IMR-90 (cell line): Measurements from ENCODE around the gene RAB18. TPM values are rescaled to one million over a fixed set of nuclear protein-coding genes. Genes with fewer than 3 reads are reported as not detected.

Source experiments
- ATAC-seq: fragments of 200-7000 bp; cut with Tn5 transposase; 2 replicates; pipeline ENCODE4 v1.9.1; 2020; ENCODE audit warnings: low read depth, mild to moderate bottlenecking, moderate library complexity
- BruUV-seq: library from RNA; stranded (reverse); fragments of 400-500 nt; replicated peaks from 2 replicates; lab custom pipeline; 2021; lab: Mats Ljungman, UMichigan
- CTCF ChIA-PET: fragments of 300-600 bp; formaldehyde crosslinking; extraction: SDS; loops from one replicate; lab custom pipeline; 2021; ENCODE audit warnings: antibody characterized with exemption; lab: Yijun Ruan, JAX
- POLR2A ChIA-PET: fragments of 300-600 bp; sonication (Branson Sonifier 250); formaldehyde crosslinking; loops from one replicate; lab custom pipeline; 2022; ENCODE audit warnings: antibody characterized with exemption; ENCODE audit not compliant: unreplicated experiment; lab: Charles Lee
- DNase-seq: peaks from one replicate; pipeline ENCODE4 v3.0.0; 2013
- H2AFZ ChIP-seq: replicated peaks from 2 replicates; pipeline ENCODE3; 2013; ENCODE audit warnings: low read length, mild to moderate bottlenecking; ENCODE audit not compliant: poor library complexity
- H2AK5ac ChIP-seq: 2 replicates; pipeline ENCODE4 v1.6.1; 2013; ENCODE audit warnings: low read depth, low read length, inconsistent platforms
- H2AK9ac ChIP-seq: replicated peaks from 2 replicates; pipeline ENCODE3; 2013; ENCODE audit warnings: mild to moderate bottlenecking, low read depth, low read length, moderate library complexity; ENCODE audit not compliant: poor library complexity
- H2BK120ac ChIP-seq: 2 replicates; pipeline ENCODE4 v1.6.1; 2013; ENCODE audit warnings: low read depth, low read length, inconsistent platforms
- H2BK15ac ChIP-seq: 3 replicates; pipeline ENCODE4 v1.6.1; 2013; ENCODE audit warnings: low read depth, low read length, inconsistent platforms
- H2BK20ac ChIP-seq: 2 replicates; pipeline ENCODE4 v1.6.1; 2013; ENCODE audit warnings: low read depth, mild to moderate bottlenecking, inconsistent platforms, low read length, moderate library complexity
- H2BK5ac ChIP-seq: 2 replicates; pipeline ENCODE4 v1.6.1; 2013; ENCODE audit warnings: mild to moderate bottlenecking, low read depth, low read length, inconsistent platforms; ENCODE audit not compliant: poor library complexity, severe bottlenecking
- H3K14ac ChIP-seq: replicated peaks from 2 replicates; pipeline ENCODE4 v1.6.1; 2013; ENCODE audit warnings: low read depth, low read length, inconsistent platforms
- H3K18ac ChIP-seq: 2 replicates; pipeline ENCODE4 v1.6.1; 2013; ENCODE audit warnings: low read depth, low read length, control low read depth
- H3K23ac ChIP-seq: 2 replicates; pipeline ENCODE4 v1.6.1; 2013; ENCODE audit warnings: low read depth, low read length, inconsistent platforms
- H3K27ac ChIP-seq: 2 replicates; pipeline ENCODE4 v1.5.1; 2013; ENCODE audit warnings: mild to moderate bottlenecking, control low read depth, low read length; ENCODE audit not compliant: insufficient read depth
- H3K27me3 ChIP-seq: 2 replicates; pipeline ENCODE4 v1.6.1; 2013; ENCODE audit warnings: low read length; ENCODE audit not compliant: control insufficient read depth, insufficient read depth
- H3K36me3 ChIP-seq: 2 replicates; pipeline ENCODE4 v1.6.1; 2013; ENCODE audit warnings: low read length, mixed read lengths; ENCODE audit not compliant: control insufficient read depth, insufficient read depth
- H3K4ac ChIP-seq: 2 replicates; pipeline ENCODE4 v1.6.1; 2013; ENCODE audit warnings: low read depth, low read length, inconsistent platforms
- H3K4me1 ChIP-seq: 2 replicates; pipeline ENCODE4 v1.6.1; 2013; ENCODE audit warnings: low read length, mixed read lengths; ENCODE audit not compliant: control insufficient read depth, insufficient read depth
- H3K4me2 ChIP-seq: 2 replicates; pipeline ENCODE4 v1.6.1; 2013; ENCODE audit warnings: low read depth, mild to moderate bottlenecking, control low read depth, low read length, moderate library complexity
- H3K4me3 ChIP-seq: 2 replicates; pipeline ENCODE4 v1.5.1; 2013; ENCODE audit warnings: low read depth, mild to moderate bottlenecking, control low read depth, low read length, moderate library complexity; ENCODE audit not compliant: insufficient read depth
- H3K56ac ChIP-seq: 2 replicates; pipeline ENCODE4 v1.6.1; 2013; ENCODE audit warnings: low read length, inconsistent platforms; ENCODE audit not compliant: insufficient read depth; ENCODE audit errors: extremely low read depth
- H3K79me1 ChIP-seq, 2 experiments: 2 replicates each; pipeline ENCODE4 v1.6.1; 2013; ENCODE audit warnings: low read length in 2 of 2, inconsistent platforms in 1 of 2, low read depth in 1 of 2
- H3K9ac ChIP-seq: 2 replicates; pipeline ENCODE4 v1.6.1; 2013; ENCODE audit warnings: low read depth, low read length, control low read depth
- H3K9me1 ChIP-seq: 2 replicates; pipeline ENCODE4 v1.6.1; 2013; ENCODE audit warnings: low read length, inconsistent platforms; ENCODE audit not compliant: insufficient read depth
- H3K9me3 ChIP-seq: 2 replicates; pipeline ENCODE4 v1.6.1; 2013; ENCODE audit warnings: low read length; ENCODE audit not compliant: control insufficient read depth, insufficient read depth
- H4K20me1 ChIP-seq: 2 replicates; pipeline ENCODE4 v1.6.1; 2013; ENCODE audit warnings: low read length, inconsistent platforms; ENCODE audit not compliant: insufficient read depth
- H4K5ac ChIP-seq: 2 replicates; pipeline ENCODE4 v1.6.1; 2013; ENCODE audit warnings: mild to moderate bottlenecking, low read depth, low read length, control low read depth
- H4K8ac ChIP-seq, 2 experiments: 2 replicates each; pipeline ENCODE4 v1.6.1; 2013; ENCODE audit warnings: low read depth in 2 of 2, low read length in 2 of 2, control low read depth in 1 of 2, inconsistent platforms in 1 of 2
- H4K91ac ChIP-seq: 2 replicates; pipeline ENCODE4 v1.6.1; 2013; ENCODE audit warnings: low read depth, low read length, inconsistent platforms; ENCODE audit not compliant: insufficient read depth
- BHLHE40 ChIP-seq: fragments of 150-350 bp; IDR thresholded peaks from 2 replicates; pipeline ENCODE4 v1.6.1; 2016; ENCODE audit warnings: mild to moderate bottlenecking, low read depth, low read length
- CEBPB ChIP-seq: IDR thresholded peaks from 2 replicates; pipeline ENCODE4 v1.6.1; 2012; ENCODE audit warnings: low read depth, low read length, improper control_type of control experiment
- FOS ChIP-seq: fragments of 150-350 bp; IDR thresholded peaks from 2 replicates; pipeline ENCODE4 v1.6.1; 2016; ENCODE audit warnings: low read depth, low read length
- MAFK ChIP-seq: IDR thresholded peaks from 2 replicates; pipeline ENCODE4 v1.6.1; 2012; ENCODE audit warnings: low read depth, low read length, improper control_type of control experiment
- MAZ ChIP-seq: IDR thresholded peaks from 2 replicates; pipeline ENCODE4 v1.6.1; 2012; ENCODE audit warnings: low read depth, mild to moderate bottlenecking, low read length, improper control_type of control experiment, moderate library complexity, borderline replicate concordance
- MXI1 ChIP-seq: IDR thresholded peaks from 2 replicates; pipeline ENCODE4 v1.6.1; 2012; ENCODE audit warnings: low read depth, mild to moderate bottlenecking, low read length, moderate library complexity, borderline replicate concordance
- NFE2L2 ChIP-seq: fragments of 150-350 bp; IDR thresholded peaks from 2 replicates; pipeline ENCODE4 v1.6.1; 2016; ENCODE audit warnings: low read depth, mild to moderate bottlenecking, low read length
- RCOR1 ChIP-seq: IDR thresholded peaks from 2 replicates; pipeline ENCODE4 v1.6.1; 2012; ENCODE audit warnings: mild to moderate bottlenecking, low read length, improper control_type of control experiment; ENCODE audit not compliant: insufficient replicate concordance
- RFX5 ChIP-seq: IDR thresholded peaks from 2 replicates; pipeline ENCODE4 v1.8.0; 2012; ENCODE audit warnings: low read depth, mild to moderate bottlenecking, low read length, moderate library complexity
- SMC3 ChIP-seq: fragments of 150-350 bp; IDR thresholded peaks from 2 replicates; pipeline ENCODE4 v1.6.1; 2016; ENCODE audit warnings: low read depth, mild to moderate bottlenecking, antibody characterized with exemption, low read length, moderate library complexity
- dilution Hi-C: fragments of 300-500 bp; cut with HindIII; formaldehyde crosslinking; loops from one replicate; pipeline ENCODE4 v1.14.3; 2018; ENCODE audit warnings: low sequenced_read_pairs; ENCODE audit not compliant: unreplicated experiment
- in situ Hi-C: fragments of 300-500 bp; cut with MboI; formaldehyde crosslinking; loops from 3 replicates; pipeline ENCODE4 v1.14.3; 2019; ENCODE audit warnings: low sequenced_read_pairs, inconsistent platforms, mixed read lengths
- intact Hi-C: fragments of 100-400 bp; cut with micrococcal nuclease; formaldehyde crosslinking; loops from 2 replicates; pipeline ENCODE4 v1.10.0; 2022
- polyA plus RNA-seq, 3 experiments: library from polyadenylated mRNA; depleted of rRNA; stranded (reverse); fragments of >200 nt; gene quantifications; 2 replicates each; pipeline ENCODE4 v1.2.3, GENCODE V29; 2012; ENCODE audit warnings: low replicate concordance in 1 of 3
- total RNA-seq: library from RNA; depleted of rRNA; stranded (reverse); fragments of >200 nt; gene quantifications from 2 replicates; pipeline ENCODE4 v1.2.3, GENCODE V29; 2012
- TF ChIP-seq, protein P1 (sequence below): fragments of 150-350 bp; IDR thresholded peaks from 2 replicates; pipeline ENCODE4 v1.6.1; 2016; ENCODE audit warnings: low read depth, mild to moderate bottlenecking, low read length, moderate library complexity, borderline replicate concordance
- TF ChIP-seq, protein P2 (sequence below): fragments of 150-350 bp; IDR thresholded peaks from 2 replicates; pipeline ENCODE4 v1.6.1; 2017; ENCODE audit warnings: mild to moderate bottlenecking, antibody characterized with exemption, low read length, low read depth
- TF ChIP-seq, protein P3 (sequence below): conservative IDR thresholded peaks from 2 replicates; pipeline ENCODE4 v1.5.1; 2012; ENCODE audit warnings: mild to moderate bottlenecking, low read depth, low read length, improper control_type of control experiment

The RAB18 gene
- total and polyA plus RNA-seq, 2 of the 4 experiments (the other 2 are of a cell fraction) = 17.6 to 38.8 TPM

DNA sequence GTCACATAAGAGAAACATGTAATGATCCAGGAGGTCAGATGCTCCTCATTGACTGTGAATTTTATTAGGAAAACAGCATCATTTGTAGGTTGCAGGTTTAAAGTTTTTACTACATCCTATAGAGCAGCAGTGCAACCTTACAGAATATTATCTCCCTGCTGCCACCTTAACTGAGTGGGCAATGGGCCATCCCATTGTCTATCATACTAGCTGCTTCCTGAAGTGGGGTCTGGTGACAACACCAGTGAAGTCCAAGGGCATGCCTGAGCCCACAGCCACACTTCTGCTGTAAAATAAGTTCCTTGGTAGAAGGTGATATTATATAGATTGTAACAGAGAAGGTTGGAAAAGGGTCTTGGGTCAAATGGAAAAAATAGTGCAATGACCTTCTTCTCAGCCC lies 4.0 kb upstream of the RAB18 start:
- Histone ChIP-seq H3K79me1 (peaks cover 0 to 2% of the 10 kb centered on the region in 2 experiments; a peak in 1 of 4 replicates), H2BK15ac (no peak overlapping the region), H3K18ac (no peak overlapping the region), H3K9me1 (peaks cover 3% of the 10 kb centered on the region), H4K5ac (no peak overlapping the region), H3K4me2 (no peak overlapping the region), H3K27me3 (peaks cover 4% of the 10 kb centered on the region), H3K4me3 (no peak overlapping the region), H3K4me1 (no peaks in the 10 kb centered on the region), H3K4ac (no peak overlapping the region), H2AK9ac (no peak overlapping the region), H2BK5ac (no peak overlapping the region), H3K14ac (no peak overlapping the region), H2AFZ (no peak overlapping the region), H3K36me3 (no peaks in the 10 kb centered on the region), H3K9ac (no peak overlapping the region), H3K23ac (no peak overlapping the region), H4K8ac (no peak overlapping the region), H2BK20ac (no peak overlapping the region), H2BK120ac (no peak overlapping the region), H3K9me3 (0 out of 2 replicates have a peak, but pooled peaks cover 3% of the 10 kb centered on the region), H3K27ac (no peak overlapping the region), H2AK5ac (no peak overlapping the region), H4K91ac (no peak overlapping the region), H3K56ac (no peak overlapping the region), H4K20me1 (no peaks in the 10 kb centered on the region; the same call in 1 of the 2 replicates)
- no peak for DNase-seq
- ChIA-PET CTCF (no interaction called here), POLR2A (no interaction called here)
- intact Hi-C loops (loop anchor here (5.0 kb wide), 1 partner anchor 258 kb away; the partner anchor contains the start of gene ACBD5), dilution Hi-C loops (no loop called here), in situ Hi-C loops (loop anchor here (10.0 kb wide), 1 partner anchor 255 kb away; the partner anchor contains the start of gene ACBD5)
- no peak for ATAC-seq
- TF ChIP-seq CEBPB = no peak
- TF ChIP-seq SMC3 = no peak
- TF ChIP-seq MAZ = no peak
- TF ChIP-seq BHLHE40 = no peak
- TF ChIP-seq FOS = no peak
- TF ChIP-seq, protein P1, sequence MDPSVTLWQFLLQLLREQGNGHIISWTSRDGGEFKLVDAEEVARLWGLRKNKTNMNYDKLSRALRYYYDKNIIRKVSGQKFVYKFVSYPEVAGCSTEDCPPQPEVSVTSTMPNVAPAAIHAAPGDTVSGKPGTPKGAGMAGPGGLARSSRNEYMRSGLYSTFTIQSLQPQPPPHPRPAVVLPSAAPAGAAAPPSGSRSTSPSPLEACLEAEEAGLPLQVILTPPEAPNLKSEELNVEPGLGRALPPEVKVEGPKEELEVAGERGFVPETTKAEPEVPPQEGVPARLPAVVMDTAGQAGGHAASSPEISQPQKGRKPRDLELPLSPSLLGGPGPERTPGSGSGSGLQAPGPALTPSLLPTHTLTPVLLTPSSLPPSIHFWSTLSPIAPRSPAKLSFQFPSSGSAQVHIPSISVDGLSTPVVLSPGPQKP = no peak
- TF ChIP-seq RCOR1 = no peak
- TF ChIP-seq, protein P2, sequence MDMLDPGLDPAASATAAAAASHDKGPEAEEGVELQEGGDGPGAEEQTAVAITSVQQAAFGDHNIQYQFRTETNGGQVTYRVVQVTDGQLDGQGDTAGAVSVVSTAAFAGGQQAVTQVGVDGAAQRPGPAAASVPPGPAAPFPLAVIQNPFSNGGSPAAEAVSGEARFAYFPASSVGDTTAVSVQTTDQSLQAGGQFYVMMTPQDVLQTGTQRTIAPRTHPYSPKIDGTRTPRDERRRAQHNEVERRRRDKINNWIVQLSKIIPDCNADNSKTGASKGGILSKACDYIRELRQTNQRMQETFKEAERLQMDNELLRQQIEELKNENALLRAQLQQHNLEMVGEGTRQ = no peak
- TF ChIP-seq, protein P3, sequence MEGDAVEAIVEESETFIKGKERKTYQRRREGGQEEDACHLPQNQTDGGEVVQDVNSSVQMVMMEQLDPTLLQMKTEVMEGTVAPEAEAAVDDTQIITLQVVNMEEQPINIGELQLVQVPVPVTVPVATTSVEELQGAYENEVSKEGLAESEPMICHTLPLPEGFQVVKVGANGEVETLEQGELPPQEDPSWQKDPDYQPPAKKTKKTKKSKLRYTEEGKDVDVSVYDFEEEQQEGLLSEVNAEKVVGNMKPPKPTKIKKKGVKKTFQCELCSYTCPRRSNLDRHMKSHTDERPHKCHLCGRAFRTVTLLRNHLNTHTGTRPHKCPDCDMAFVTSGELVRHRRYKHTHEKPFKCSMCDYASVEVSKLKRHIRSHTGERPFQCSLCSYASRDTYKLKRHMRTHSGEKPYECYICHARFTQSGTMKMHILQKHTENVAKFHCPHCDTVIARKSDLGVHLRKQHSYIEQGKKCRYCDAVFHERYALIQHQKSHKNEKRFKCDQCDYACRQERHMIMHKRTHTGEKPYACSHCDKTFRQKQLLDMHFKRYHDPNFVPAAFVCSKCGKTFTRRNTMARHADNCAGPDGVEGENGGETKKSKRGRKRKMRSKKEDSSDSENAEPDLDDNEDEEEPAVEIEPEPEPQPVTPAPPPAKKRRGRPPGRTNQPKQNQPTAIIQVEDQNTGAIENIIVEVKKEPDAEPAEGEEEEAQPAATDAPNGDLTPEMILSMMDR = no peak
- TF ChIP-seq RFX5 = no peak
- TF ChIP-seq MXI1 = no peak
- no peak for TF ChIP-seq NFE2L2
- TF ChIP-seq MAFK = no peak
- no TSS peak for BruUV-seq
